Thyroid gland (tissue), 4 donors: Measurements from ENCODE around the gene PABPC3.

Experiments
- CTCF ChIP-seq, 6 experiments: fragments of 200-600 bp in 3 of 6; fragments of 450-650 bp in 3 of 6; sonication (generic) in 3 of 6; IDR thresholded peaks; one replicate each; pipeline ENCODE4 v1.5.1; 2016 to 2019; ENCODE audit warnings: antibody characterized with exemption in 6 of 6, mild to moderate bottlenecking in 2 of 6, inconsistent platforms in 1 of 6, moderate library complexity in 1 of 6
- POLR2A ChIP-seq, 2 donors: fragments of 450-650 bp; IDR thresholded peaks; one replicate each; pipeline ENCODE4 v1.6.1; 2017; ENCODE audit warnings: antibody characterized with exemption in 2 of 2, mild to moderate bottlenecking in 2 of 2, moderate library complexity in 1 of 2

- TF ChIP-seq CTCF (IDR thresholded peaks at IDR 0.05) (no peak), POLR2A (IDR thresholded peaks at IDR 0.05) (no peak)
Observed at GRCh38 chr13:25136880-25137787, 41.2 kb downstream of the PABPC3 start.
